ENCODE data around the gene USP44.
"Not testable (repeated sequence)": the region's sequence is repeated elsewhere in the genome, so short reads cannot be mapped to it uniquely, and the experiment has no call there.

The USP44 gene

GRCh38 chr12:95505039-95505438 lies 46.2 kb downstream of the USP44 start:
- no peak for DNase-seq

- no peak for DNase-seq
These were observed 47.1 kb downstream of the USP44 start for GRCh38 chr12:95504140-95504539.

- no peak for DNase-seq
These were observed 51.5 kb downstream of the USP44 start for GRCh38 chr12:95499772-95500171.

DNA sequence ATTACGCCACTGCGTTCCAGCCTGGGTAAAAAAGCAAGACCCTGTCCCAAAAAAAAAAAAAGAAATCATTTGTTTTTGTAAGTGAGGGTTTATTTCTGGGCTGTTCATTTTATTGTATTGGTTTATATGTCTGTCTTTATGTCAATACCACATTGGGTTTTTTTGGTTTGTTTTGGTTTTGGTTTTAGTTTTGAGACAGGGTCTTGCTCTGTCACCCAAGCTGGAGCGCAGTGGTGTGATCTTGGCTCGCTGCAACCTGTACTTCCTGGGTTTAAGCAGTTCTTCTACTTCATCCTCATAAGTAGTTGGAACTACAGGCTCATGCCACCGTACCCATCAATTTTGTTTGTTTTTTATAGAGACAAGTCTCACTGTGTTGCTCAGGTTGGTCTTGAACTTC lies 52.3 kb downstream of the USP44 start:
- DNase-seq, result no peak

- DNase-seq, result no peak
These were observed 54.2 kb downstream of the USP44 start for GRCh38 chr12:95497031-95497430.

DNA sequence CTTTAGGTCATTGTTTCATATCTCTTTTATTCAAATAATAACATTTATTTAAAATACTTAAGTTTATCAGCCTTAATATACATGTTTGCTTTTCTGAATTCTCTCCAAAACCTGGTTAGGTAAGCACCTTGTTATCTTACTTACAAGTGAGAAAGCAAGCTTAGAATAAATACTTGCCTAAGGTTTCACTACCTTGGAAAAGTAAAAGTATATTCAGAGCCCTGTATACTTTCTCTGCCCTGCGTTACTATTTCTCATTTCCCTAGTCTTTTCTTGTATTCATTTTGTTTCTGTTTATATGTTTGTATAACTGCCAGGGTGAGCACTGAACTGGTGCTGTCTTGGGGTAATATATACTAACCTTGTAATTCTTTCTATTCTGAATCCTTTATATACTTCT lies 55.8 kb downstream of the USP44 start:
- DNase-seq, result no peak

DNA sequence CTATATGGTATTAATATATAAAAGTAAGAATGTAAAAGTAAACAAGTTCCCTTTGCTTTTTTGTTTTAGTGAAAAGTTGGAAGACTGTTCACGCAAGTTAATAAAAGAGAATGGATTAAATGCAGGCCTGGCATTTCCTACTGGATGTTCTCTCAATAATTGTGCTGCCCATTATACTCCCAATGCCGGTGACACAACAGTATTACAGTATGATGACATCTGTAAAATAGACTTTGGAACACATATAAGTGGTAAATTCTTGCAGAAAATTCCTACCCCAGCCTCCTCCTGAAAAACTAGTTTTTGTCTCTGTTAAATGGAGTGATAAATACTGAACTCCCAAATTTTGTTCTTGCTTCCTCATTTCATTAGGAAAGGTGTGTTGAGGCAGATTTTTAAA lies 56.4 kb downstream of the USP44 start:
- DNase-seq, result no peak

GRCh38 chr12:95492462-95492861 lies 58.8 kb downstream of the USP44 start:
- no peak for DNase-seq

DNA sequence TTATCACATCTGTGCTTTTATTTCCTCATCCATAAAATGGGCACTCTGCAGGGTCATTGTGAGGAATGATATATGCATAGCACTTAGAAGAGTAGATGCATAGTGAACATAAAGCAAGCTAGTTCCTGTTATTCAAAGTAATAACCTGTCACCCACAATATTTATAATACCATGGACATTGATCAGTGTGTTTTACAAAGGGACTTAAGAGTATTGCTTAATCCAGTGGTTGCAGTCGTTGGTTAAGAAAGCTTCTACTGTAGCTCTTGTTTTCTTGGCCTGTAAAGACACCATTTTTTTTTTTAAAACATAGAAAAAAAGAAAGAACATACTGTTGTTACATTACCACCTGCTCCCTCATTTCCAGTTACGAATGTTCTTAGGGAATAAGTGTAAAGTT lies 64.3 kb downstream of the USP44 start:
- no peak for DNase-seq

- no peak for DNase-seq
These were observed 66.8 kb downstream of the USP44 start for GRCh38 chr12:95484524-95484923.

DNA sequence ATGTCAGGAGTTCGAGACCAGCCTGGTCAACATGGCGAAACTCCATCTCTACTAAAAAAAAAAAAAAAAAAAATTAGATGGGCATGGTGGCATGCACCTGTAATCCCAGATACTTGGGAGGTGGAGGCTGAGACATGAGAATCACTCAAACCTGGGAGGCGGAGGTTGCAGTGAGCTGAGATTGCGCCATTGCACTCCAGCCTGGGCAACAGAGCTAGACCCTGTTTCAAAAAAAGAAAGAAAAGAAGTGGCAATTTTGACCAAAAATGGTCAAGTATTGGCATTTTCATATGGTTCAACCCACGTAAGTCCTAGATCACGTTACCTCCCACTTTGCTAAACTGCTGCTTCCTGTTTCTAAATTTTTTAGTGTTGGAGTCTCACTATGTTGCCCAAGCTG lies 68.7 kb downstream of the USP44 start:
- not testable (repeated sequence) for DNase-seq

DNA sequence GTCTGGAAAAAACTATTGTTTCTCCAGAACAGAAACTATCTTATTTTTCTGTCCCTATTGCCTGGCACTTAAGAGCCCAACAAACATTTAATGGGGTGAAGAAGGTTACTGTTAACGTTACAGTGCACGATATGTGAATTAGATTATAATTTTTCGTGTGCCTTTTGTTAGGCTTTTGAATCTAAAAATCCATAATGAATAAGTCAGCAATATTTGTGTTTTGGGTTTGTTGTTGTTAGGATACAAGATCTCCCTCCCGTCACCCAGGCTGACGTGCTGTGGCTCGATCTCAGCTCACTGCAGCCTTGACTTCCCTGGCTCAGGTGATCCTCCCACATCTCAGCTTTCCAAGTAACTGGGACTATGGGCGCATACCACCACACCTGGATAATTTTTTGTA lies 69.4 kb downstream of the USP44 start:
- DNase-seq, result no peak

DNA sequence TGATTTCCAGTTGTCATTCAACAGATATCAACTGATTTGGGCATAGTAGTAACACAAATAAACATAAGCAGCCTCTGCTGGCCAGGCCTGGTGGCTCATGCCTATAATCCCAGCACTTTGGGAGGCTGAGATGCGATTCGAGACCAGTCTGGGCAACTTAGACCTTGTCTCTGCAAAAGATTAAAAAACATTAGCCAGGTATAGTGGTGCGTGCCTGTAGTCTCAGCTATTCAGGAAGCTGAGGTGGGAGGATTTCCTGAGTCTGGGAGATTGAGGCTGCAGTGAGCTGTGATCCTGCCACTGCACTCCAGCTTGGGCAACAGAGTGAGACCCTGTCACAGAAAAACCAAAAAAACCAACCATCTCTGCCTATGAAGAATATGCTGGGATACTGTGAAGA lies 70.2 kb downstream of the USP44 start:
- DNase-seq, result no peak

- no peak for DNase-seq
These were observed 71.0 kb downstream of the USP44 start for GRCh38 chr12:95480230-95480629.

- DNase-seq, result no peak
These were observed 76.7 kb downstream of the USP44 start for GRCh38 chr12:95474660-95474958.

DNA sequence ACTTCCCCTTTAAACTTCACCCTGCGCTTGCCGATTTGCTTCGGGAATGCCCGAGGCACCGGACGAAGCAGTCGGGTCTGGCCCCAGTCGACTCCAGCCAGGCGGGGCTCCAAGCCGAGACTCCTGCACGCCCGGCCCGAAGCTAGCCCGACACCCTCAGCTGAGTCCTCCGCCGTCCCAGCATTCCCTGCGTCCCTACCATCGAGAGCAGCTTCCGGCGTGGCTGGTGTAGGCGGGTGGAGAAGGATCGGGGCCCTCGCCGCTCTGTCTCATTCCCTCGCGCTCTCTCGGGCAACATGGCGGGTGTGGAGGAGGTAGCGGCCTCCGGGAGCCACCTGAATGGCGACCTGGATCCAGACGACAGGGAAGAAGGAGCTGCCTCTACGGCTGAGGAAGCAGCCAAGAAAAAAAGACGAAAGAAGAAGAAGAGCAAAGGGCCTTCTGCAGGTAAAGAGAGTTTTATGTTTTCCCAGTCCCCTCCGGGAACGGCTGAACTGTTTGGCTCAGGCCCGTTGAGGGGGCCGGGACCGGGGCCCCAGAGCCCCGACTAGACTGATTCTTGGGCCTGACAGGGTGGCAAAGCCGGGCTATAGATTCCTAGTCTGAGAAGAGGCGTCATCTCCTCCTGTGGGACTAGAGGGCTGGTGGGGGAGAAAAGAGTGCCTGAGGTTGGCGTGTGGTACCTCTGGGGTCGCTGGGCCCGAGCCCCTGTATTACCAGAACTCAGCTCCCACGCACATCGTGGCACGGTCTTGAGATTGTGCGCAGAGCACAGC lies 77.2 kb downstream of the USP44 start, which contains the start of gene METAP2:
TSS of gene METAP2 (plus strand) at position 269 of the 776 bp plus-strand sequence. CDS start at position 297, 28 bp downstream.
- DNase-seq, result peak; percentile 71

DNA sequence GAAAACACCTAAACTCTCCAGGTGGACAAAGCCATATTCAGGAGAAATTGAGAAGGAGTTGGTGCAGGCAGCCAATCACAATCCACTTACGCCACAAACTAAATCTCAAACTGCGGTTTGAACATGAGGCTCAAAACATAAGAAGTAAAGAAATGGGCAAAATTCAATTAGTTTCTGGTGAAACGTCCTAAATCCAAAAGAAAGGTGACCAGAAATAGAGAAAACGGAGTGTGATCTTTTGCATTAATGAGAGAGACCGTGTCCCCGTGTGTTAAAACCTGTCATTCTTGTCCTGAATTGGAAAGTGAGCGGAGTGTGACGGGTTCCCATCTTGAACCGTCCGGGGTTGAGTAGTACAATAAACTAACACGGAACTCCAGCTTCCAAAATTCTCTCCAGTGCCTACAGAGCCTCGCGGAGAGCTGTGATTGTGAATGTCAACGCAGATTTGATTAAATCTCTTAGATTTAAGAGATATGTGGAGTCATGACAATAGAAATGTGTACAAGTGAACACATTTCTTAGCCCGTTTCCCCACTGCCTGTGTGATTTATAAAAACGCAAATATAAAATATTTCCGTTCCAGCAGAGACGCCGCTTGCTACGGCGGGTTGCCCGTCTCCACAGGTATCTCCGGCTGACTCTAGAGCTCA lies 77.9 kb downstream of the USP44 start:
- DNase-seq, result no peak

- no peak for DNase-seq
These were observed 81.0 kb downstream of the USP44 start for GRCh38 chr12:95470300-95470699.
